GM23248 (cell line): Measurements from ENCODE around the gene RASSF8. TPM values are rescaled to one million over a fixed set of nuclear protein-coding genes. Genes with fewer than 3 reads are reported as not detected.

ENCODE experiments used
- DNase-seq: peaks from one replicate; pipeline ENCODE4 v3.0.0-alpha.2; 2015
- H2AFZ ChIP-seq: fragments of 200-600 bp; sonication (generic); 2 replicates; pipeline ENCODE4 v1.6.1; 2016; ENCODE audit warnings: antibody characterized with exemption
- H3F3A ChIP-seq: fragments of 200-600 bp; sonication (generic); 2 replicates; pipeline ENCODE4 v1.6.1; 2016; ENCODE audit warnings: mild to moderate bottlenecking, antibody characterized with exemption, mixed run types; ENCODE audit not compliant: insufficient read depth
- H3K27ac ChIP-seq: fragments of 200-600 bp; sonication (generic); 2 replicates; pipeline ENCODE4 v1.5.1; 2016; ENCODE audit warnings: mild to moderate bottlenecking
- H3K27me3 ChIP-seq: fragments of 200-600 bp; sonication (generic); replicated peaks from 2 replicates; pipeline ENCODE4 v1.6.1; 2016; ENCODE audit warnings: mild to moderate bottlenecking; ENCODE audit not compliant: insufficient read depth
- H3K36me3 ChIP-seq: fragments of 200-600 bp; sonication (generic); 2 replicates; pipeline ENCODE4 v1.6.1; 2016; ENCODE audit warnings: low read depth, mild to moderate bottlenecking
- H3K4me1 ChIP-seq: fragments of 200-600 bp; sonication (generic); 2 replicates; pipeline ENCODE4 v1.6.1; 2016; ENCODE audit warnings: mild to moderate bottlenecking; ENCODE audit not compliant: insufficient read depth
- H3K4me2 ChIP-seq: fragments of 200-600 bp; sonication (generic); one replicate; pipeline ENCODE4 v1.6.1; 2016; ENCODE audit warnings: mild to moderate bottlenecking; ENCODE audit not compliant: unreplicated experiment
- H3K4me3 ChIP-seq: fragments of 200-600 bp; sonication (generic); 2 replicates; pipeline ENCODE4 v1.5.1; 2016; ENCODE audit warnings: mild to moderate bottlenecking
- H3K79me2 ChIP-seq: fragments of 200-600 bp; sonication (generic); 2 replicates; pipeline ENCODE4 v1.6.1; 2016; ENCODE audit warnings: mild to moderate bottlenecking; ENCODE audit not compliant: insufficient read depth
- H3K9ac ChIP-seq: fragments of 200-600 bp; sonication (generic); 2 replicates; pipeline ENCODE4 v1.6.1; 2016; ENCODE audit warnings: mild to moderate bottlenecking
- H3K9me2 ChIP-seq: fragments of 200-600 bp; sonication (generic); 2 replicates; pipeline ENCODE4 v1.6.1; 2016; ENCODE audit warnings: mixed run types, mild to moderate bottlenecking, moderate library complexity; ENCODE audit not compliant: insufficient read depth
- H3K9me3 ChIP-seq: fragments of 200-600 bp; sonication (generic); one replicate; pipeline ENCODE4 v1.6.1; 2017; ENCODE audit warnings: low read depth
- H4K20me1 ChIP-seq: fragments of 200-600 bp; sonication (generic); 2 replicates; pipeline ENCODE4 v1.6.0; 2016; ENCODE audit not compliant: insufficient read depth
- EZH2 ChIP-seq: fragments of 200-600 bp; sonication (generic); IDR thresholded peaks from 2 replicates; pipeline ENCODE4 v1.6.1; 2018; ENCODE audit warnings: antibody characterized with exemption, mild to moderate bottlenecking; ENCODE audit not compliant: insufficient read depth, poor library complexity, severe bottlenecking
- EZH2phosphoT487 ChIP-seq: fragments of 200-600 bp; sonication (generic); IDR thresholded peaks from 2 replicates; pipeline ENCODE4 v1.6.1; 2018; ENCODE audit warnings: antibody characterized with exemption, moderate library complexity, mild to moderate bottlenecking, low read depth; ENCODE audit not compliant: insufficient read depth
- WGBS, 2 experiments: methylation state at CpG; one replicate each; pipeline ENCODE4 v1.1.6; 2015 to 2017; ENCODE audit warnings: low lambda C conversion rate in 2 of 2, low coverage in 1 of 2; ENCODE audit errors: missing lambda C conversion rate in 2 of 2; 5-methylcytosine and 5-hydroxymethylcytosine counted together
- in situ Hi-C: fragments of 300-500 bp; cut with MboI; formaldehyde crosslinking; loops from 2 replicates; pipeline ENCODE4 v1.15.0; 2020
- polyA plus RNA-seq: library from polyadenylated mRNA; unstranded; fragments of >200 nt; fragmentation: Nextera tagmentation; extraction: Ambion mirVana; gene quantifications from 2 replicates; pipeline ENCODE4 v1.2.1, GENCODE V29; 2016
- total RNA-seq: library from RNA; depleted of rRNA; stranded (reverse); fragments of >200 nt; shearing (Covaris generic); gene quantifications from 2 replicates; pipeline ENCODE4 v1.2.3, GENCODE V29; 2014

Gene RASSF8
- total and polyA plus RNA-seq, 2 experiments from 2014 or later: 11.2 to 80.1 TPM

DNA sequence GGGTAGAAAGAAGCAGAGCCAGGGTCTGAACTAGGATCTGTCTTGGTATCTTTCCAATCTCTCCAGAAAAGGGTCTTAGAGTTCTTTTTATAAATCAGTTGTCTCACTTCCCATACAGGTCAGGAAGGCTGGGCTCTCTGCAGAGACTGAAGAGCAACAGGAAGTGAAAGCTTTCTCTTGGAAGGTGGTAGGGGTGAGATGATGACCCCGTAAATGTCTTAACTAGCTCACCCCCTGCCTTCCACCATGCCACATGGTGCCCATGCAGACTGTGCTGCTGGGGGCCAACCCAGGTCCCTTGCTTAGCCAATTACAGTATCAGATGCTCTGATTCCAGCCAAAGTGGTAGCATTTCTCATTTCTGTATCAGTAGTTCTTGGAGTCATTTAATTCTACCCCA is 17.6 kb upstream of the RASSF8 start:
- Histone ChIP-seq H3K4me3 (no peak overlapping the region), H3K9me3 (peaks cover 3% of the 10 kb centered on the region), H3K79me2 (no peaks in the 10 kb centered on the region), H3K36me3 (no peaks in the 10 kb centered on the region), H3K27me3 (no peaks in the 10 kb centered on the region), H3K4me2 (no peak overlapping the region), H3K4me1 (peaks cover 7% of the 10 kb centered on the region; the same call in 1 of the 2 replicates), H3K9me2 (no peaks in the 10 kb centered on the region), H3K9ac (no peak overlapping the region), H3K27ac (no peak overlapping the region), H3F3A (peaks cover 16% of the 10 kb centered on the region; the same call in 1 of the 2 replicates), H4K20me1 (no peaks in the 10 kb centered on the region), H2AFZ (no peak overlapping the region)
- in situ Hi-C loops: no loop called here
- WGBS, 2 experiments: 93 to 95% methylated on average over 1 of the region's 1 CpG
- TF ChIP-seq EZH2 (no peak), EZH2phosphoT487 (no peak)
- no peak for DNase-seq

GRCh38 chr12:25942709-25943108 is 15.8 kb upstream of the RASSF8 start:
- DNase-seq: peak; percentile 37

DNA sequence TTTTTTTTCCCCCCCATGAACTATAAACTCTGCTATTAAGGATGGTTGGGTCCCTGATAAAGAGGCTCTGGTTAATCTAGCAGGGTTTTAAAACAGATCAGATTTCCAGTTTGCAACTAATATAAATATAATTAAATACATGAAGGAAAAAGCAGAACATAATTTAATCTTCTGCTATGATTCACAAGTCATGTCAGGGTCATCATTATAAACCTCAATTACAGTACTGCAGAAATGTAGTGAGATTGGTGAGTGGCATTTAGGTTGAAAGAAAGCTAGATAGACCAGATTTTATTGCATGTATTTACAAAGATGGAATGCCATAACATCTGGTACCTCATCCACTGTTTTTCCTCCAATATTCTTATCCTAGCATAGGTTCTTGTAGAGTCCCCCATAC is 14.5 kb upstream of the RASSF8 start:
- peaks cover 3% of the 10 kb centered on the region for H3K9me3 ChIP-seq
- no peaks in the 10 kb centered on the region for H4K20me1 ChIP-seq
- in situ Hi-C loops: no loop called here
- H3K4me1 ChIP-seq: peaks cover 7% of the 10 kb centered on the region; the same call in 1 of the 2 replicates
- H3K4me3 ChIP-seq: no peak overlapping the region
- DNase-seq: no peak
- H3F3A ChIP-seq: peaks cover 16% of the 10 kb centered on the region; the same call in 1 of the 2 replicates
- no peak overlapping the region for H3K27ac ChIP-seq
- no peak overlapping the region for H3K9ac ChIP-seq
- H3K4me2 ChIP-seq: no peak overlapping the region
- no peaks in the 10 kb centered on the region for H3K9me2 ChIP-seq
- H3K27me3 ChIP-seq: no peaks in the 10 kb centered on the region
- H3K36me3 ChIP-seq: no peaks in the 10 kb centered on the region
- H2AFZ ChIP-seq: no peak overlapping the region
- no peaks in the 10 kb centered on the region for H3K79me2 ChIP-seq
- TF ChIP-seq EZH2phosphoT487 (no peak), EZH2 (no peak)

More at GRCh38 chr12:25942709-25943108, 15.8 kb upstream of the RASSF8 start:
- no peaks in the 10 kb centered on the region for H3K9me2 ChIP-seq
- WGBS, 2 experiments: 50 to 58% methylated on average over 2 of the region's 2 CpGs
- H3K9me3 ChIP-seq: peaks cover 3% of the 10 kb centered on the region
- H3K27me3 ChIP-seq: no peaks in the 10 kb centered on the region
- no peaks in the 10 kb centered on the region for H3K79me2 ChIP-seq
- no peak overlapping the region for H2AFZ ChIP-seq
- H3K4me1 ChIP-seq: peaks cover 7% of the 10 kb centered on the region; the same call in 1 of the 2 replicates
- H4K20me1 ChIP-seq: no peaks in the 10 kb centered on the region
- H3F3A ChIP-seq: peaks cover 16% of the 10 kb centered on the region; the same call in 1 of the 2 replicates
- H3K27ac ChIP-seq: no peak overlapping the region
- no peak for TF ChIP-seq EZH2phosphoT487
- no peak for TF ChIP-seq EZH2
- no peak overlapping the region for H3K4me3 ChIP-seq
- in situ Hi-C loops: no loop called here
- H3K36me3 ChIP-seq: no peaks in the 10 kb centered on the region
- H3K9ac ChIP-seq: no peak overlapping the region
- no peak overlapping the region for H3K4me2 ChIP-seq

DNA sequence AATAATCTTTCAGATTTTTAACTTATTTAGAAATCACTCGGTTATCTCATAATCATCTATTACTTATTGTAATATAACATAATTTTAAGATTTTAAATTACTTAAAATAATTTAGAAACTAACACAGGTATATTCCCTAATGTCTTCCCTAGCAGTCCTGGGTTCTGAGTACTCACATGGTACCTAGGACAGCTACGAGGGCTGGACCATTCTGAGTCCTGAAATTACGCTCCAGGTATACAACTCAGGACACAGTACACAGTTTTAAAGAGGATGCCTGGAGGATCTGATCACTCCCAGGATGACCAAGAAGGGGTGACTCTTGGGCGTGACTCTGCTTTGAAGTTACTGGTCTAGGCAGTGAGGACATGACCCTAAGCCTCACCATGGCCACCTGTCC is 9.1 kb upstream of the RASSF8 start:
- no peak for TF ChIP-seq EZH2
- TF ChIP-seq EZH2phosphoT487: no peak
- H4K20me1 ChIP-seq: no peaks in the 10 kb centered on the region
- WGBS, 2 experiments: 96% methylated on average over 4 of the region's 4 CpGs
- H3K4me2 ChIP-seq: no peak overlapping the region
- peaks cover 5% of the 10 kb centered on the region; the same call in 1 of the 2 replicates for H3F3A ChIP-seq
- no peaks in the 10 kb centered on the region for H3K79me2 ChIP-seq
- H3K36me3 ChIP-seq: no peaks in the 10 kb centered on the region; the same call in 1 of the 2 replicates
- H3K4me1 ChIP-seq: no peaks in the 10 kb centered on the region; the same call in 1 of the 2 replicates
- H3K9me3 ChIP-seq: no peaks in the 10 kb centered on the region
- H3K27ac ChIP-seq: no peak overlapping the region
- H3K27me3 ChIP-seq: no peaks in the 10 kb centered on the region
- DNase-seq: no peak
- in situ Hi-C loops: no loop called here
- H2AFZ ChIP-seq: no peak overlapping the region
- no peak overlapping the region for H3K4me3 ChIP-seq
- no peaks in the 10 kb centered on the region for H3K9me2 ChIP-seq
- H3K9ac ChIP-seq: no peak overlapping the region
